ENCODE data around the gene VDAC1. TPM values are rescaled to one million over a fixed set of nuclear protein-coding genes. Genes with fewer than 3 reads are reported as not detected.

The VDAC1 gene
- total and polyA plus RNA-seq, 2 donors (not counting 1 experiment from before 2014, with no cell fraction given): 27.8 to 60.7 TPM

- no peak overlapping the region for H3K4me3 ChIP-seq (ENCODE audit: control extremely low read depth in 1 of 5, extremely low read depth in 1 of 5, insufficient read depth in 1 of 5, low read depth in 2 of 5, low read length in 4 of 5)
- ChIA-PET CTCF (no interaction called here), POLR2A (no interaction called here)
- Mint-ChIP-seq H3K27me3 (no peaks in the 10 kb centered on the region), H3K4me3 (peak overlapping the region; percentile 23), H3K27ac (peak overlapping the region; percentile 77), H3K4me1 (peaks cover 53% of the 10 kb centered on the region), H3K9me3 (ENCODE audit: insufficient read depth) (no peaks in the 10 kb centered on the region)
- DNase-seq (no peak), ATAC-seq (ENCODE audit: low read depth) (no peak)
- peaks cover 34% of the 10 kb centered on the region for H3K79me2 ChIP-seq (ENCODE audit: control insufficient read depth, insufficient read depth, low read length)
- peaks cover 0 to 9% (median 0%) of the 10 kb centered on the region in 3 donors for H3K9me3 ChIP-seq (ENCODE audit: control extremely low read depth in 1 of 3, control insufficient read depth in 2 of 3, insufficient read depth in 1 of 3, low read length in 2 of 3)
- TF ChIP-seq EZH2 (IDR thresholded peaks at IDR 0.05; ENCODE audit: borderline replicate concordance, insufficient read depth, low read depth, low read length, poor library complexity, severe bottlenecking): no peak
- no peak overlapping the region for H2AFZ ChIP-seq (ENCODE audit: insufficient read depth, low read depth, low read length, poor library complexity, severe bottlenecking)
- H3K27me3 ChIP-seq (replicated peaks in 1 of 4; ENCODE audit: control extremely low read depth in 1 of 4, control insufficient read depth in 3 of 4, insufficient read depth in 4 of 4, low read length in 3 of 4): no peaks in the 10 kb centered on the region
- H3K4me2 ChIP-seq (replicated peaks; ENCODE audit: low read depth, low read length, poor library complexity, severe bottlenecking): no peak overlapping the region
- peak overlapping the region; percentile 13 to 54 for H3K27ac ChIP-seq (ENCODE audit: low read length in 2 of 2)
- peaks cover 7 to 24% of the 10 kb centered on the region in 2 experiments for H3K36me3 ChIP-seq (replicated peaks in 1 of 2; ENCODE audit: control extremely low read depth in 1 of 2, control insufficient read depth in 1 of 2, extremely low read depth in 1 of 2, insufficient read depth in 2 of 2, low read length in 1 of 2)
- H4K20me1 ChIP-seq (ENCODE audit: control insufficient read depth, insufficient read depth, low read length, poor library complexity, severe bottlenecking): no peaks in the 10 kb centered on the region
- H3K4me1 ChIP-seq (ENCODE audit: control insufficient read depth in 2 of 2, insufficient read depth in 2 of 2, low read length in 2 of 2): peaks cover 19 to 28% of the 10 kb centered on the region in 2 donors
- WGBS (ENCODE audit: insufficient coverage): 100% methylated on average over 2 of the region's 11 CpGs
- H3K9ac ChIP-seq (ENCODE audit: low read length): no peak overlapping the region
- intact Hi-C loops (cut with micrococcal nuclease): loop anchor here (10.0 kb wide), 1 partner anchor 935 kb away; the partner anchor contains the start of gene ZCCHC10
Observed at GRCh38 chr5:133959643-133960042, 45.1 kb downstream of the VDAC1 start.

- Histone ChIP-seq H2AFZ (ENCODE audit: insufficient read depth, low read depth, low read length, poor library complexity, severe bottlenecking) (peak overlapping the region; percentile 65), H3K79me2 (ENCODE audit: control insufficient read depth, insufficient read depth, low read length) (peaks cover 14% of the 10 kb centered on the region), H3K27ac (ENCODE audit: low read length in 2 of 2) (peak overlapping the region; percentile 82), H3K9ac (ENCODE audit: low read length) (peak overlapping the region; percentile 21), H3K9me3 (ENCODE audit: control extremely low read depth in 1 of 3, control insufficient read depth in 2 of 3, insufficient read depth in 1 of 3, low read length in 2 of 3) (peaks cover 0 to 5% (median 0%) of the 10 kb centered on the region in 3 donors), H3K27me3 (replicated peaks in 1 of 4; ENCODE audit: control extremely low read depth in 1 of 4, control insufficient read depth in 3 of 4, insufficient read depth in 4 of 4, low read length in 3 of 4) (no peaks in the 10 kb centered on the region), H3K4me2 (replicated peaks; ENCODE audit: low read depth, low read length, poor library complexity, severe bottlenecking) (peak overlapping the region; percentile 47), H3K36me3 (replicated peaks in 1 of 2; ENCODE audit: control extremely low read depth in 1 of 2, control insufficient read depth in 1 of 2, extremely low read depth in 1 of 2, insufficient read depth in 2 of 2, low read length in 1 of 2) (peaks cover 3 to 25% of the 10 kb centered on the region in 2 experiments), H4K20me1 (ENCODE audit: control insufficient read depth, insufficient read depth, low read length, poor library complexity, severe bottlenecking) (no peaks in the 10 kb centered on the region), H3K4me3 (ENCODE audit: control extremely low read depth in 1 of 5, extremely low read depth in 1 of 5, insufficient read depth in 1 of 5, low read depth in 2 of 5, low read length in 4 of 5) (peak overlapping the region in 1 of 5 experiments; percentile 38), H3K4me1 (ENCODE audit: control insufficient read depth in 2 of 2, insufficient read depth in 2 of 2, low read length in 2 of 2) (peaks cover 17 to 28% of the 10 kb centered on the region in 2 donors)
- ChIA-PET CTCF (interaction anchor here (0.6 to 1.3 kb wide), 2 partner anchors 88 to 893 kb away, joined by 3 to 4 read pairs; no protein-coding TSS in a partner anchor), POLR2A (interaction anchor here (1.5 kb wide), 1 partner anchor 23 kb away, joined by 6 read pairs; no protein-coding TSS in a partner anchor)
- no peaks in the 10 kb centered on the region for H3K27me3 Mint-ChIP-seq
- no peaks in the 10 kb centered on the region for H3K9me3 Mint-ChIP-seq (ENCODE audit: insufficient read depth)
- 20% methylated on average over 1 of the region's 1 CpG for WGBS (ENCODE audit: insufficient coverage)
- intact Hi-C loops (cut with micrococcal nuclease): no loop called here
- DNase-seq: peak; percentile 65
- H3K27ac Mint-ChIP-seq: peak overlapping the region; percentile 84
- ATAC-seq (ENCODE audit: low read depth): peak; percentile 59
- peak overlapping the region; percentile 74 for H3K4me3 Mint-ChIP-seq
- TF ChIP-seq CTCF (IDR thresholded peaks at IDR 0.05): no peak
- TF ChIP-seq EZH2 (IDR thresholded peaks at IDR 0.05; ENCODE audit: borderline replicate concordance, insufficient read depth, low read depth, low read length, poor library complexity, severe bottlenecking): no peak
- peaks cover 37% of the 10 kb centered on the region for H3K4me1 Mint-ChIP-seq
Observed at GRCh38 chr5:133957591-133957990, 47.2 kb downstream of the VDAC1 start.
